NCI-H146 treated with DMSO at 0.1 percent for 48 hours (cell line): ENCODE measurements around the gene PDZD2.
A peak's percentile ranks its signal among the peaks of the same experiment; 100 is the strongest.
"Not testable (repeated sequence)": the region's sequence is repeated elsewhere in the genome, so short reads cannot be mapped to it uniquely, and the experiment has no call there.

ENCODE experiments used
- DNase-seq: peaks from one replicate; lab custom pipeline; 2025; ENCODE audit not compliant: unreplicated experiment; lab: John Stamatoyannopoulos, UW

PDZD2 gene

DNA sequence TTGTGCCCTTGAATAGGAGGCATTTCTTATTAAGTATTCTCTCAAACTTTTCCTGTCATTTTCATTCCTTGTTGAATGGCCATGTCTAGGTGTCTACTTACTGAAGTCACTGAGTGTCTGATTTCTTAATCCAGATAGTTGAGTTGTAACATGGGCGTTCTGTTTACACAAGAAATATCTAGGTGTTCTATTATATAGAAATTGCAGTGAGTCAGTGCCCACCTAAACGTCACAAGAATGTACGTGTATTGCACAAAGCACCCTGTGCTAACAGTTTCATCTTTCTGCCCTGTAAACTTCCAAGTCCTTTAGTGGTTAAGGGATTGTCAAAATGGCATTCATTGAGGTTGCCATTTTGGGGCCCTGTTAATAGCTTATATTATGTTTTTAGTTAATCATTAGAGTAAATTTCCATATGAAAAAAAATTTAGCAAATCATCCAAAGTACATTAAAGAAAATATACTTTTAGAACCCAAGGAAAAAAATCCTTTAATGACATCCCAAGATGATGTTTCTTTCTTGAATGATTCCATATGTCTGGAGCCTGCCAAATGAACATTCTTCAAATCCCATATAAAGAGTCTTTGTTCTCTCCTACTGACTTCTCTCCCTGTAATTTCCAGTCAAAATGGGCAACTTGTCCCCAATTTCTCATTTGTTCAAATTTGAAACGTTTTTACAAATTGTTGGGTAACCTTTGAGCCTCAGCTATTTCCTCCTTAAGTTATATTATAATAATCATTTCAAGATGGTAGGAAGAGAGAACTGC is 421.0 kb downstream of the PDZD2 start:
- no peak for DNase-seq

DNA sequence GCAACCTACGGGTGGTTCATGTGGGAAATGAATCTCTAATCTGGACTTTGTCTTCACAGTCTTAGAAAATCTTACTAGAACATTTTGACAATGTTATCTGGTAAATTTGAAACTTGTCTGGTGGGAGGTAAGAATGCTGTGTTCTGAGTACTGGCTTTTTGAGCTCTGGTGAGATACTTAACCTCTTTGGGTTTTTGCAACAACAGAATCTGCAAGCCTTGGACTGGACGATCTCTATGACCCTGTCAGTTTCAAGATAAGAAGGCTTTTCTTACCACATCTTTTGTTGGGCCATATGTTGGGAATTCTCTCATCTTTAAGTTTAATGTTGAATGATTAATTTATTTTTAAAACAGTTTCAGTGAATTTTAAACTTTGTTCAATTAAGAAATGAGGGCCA is 422.3 kb downstream of the PDZD2 start:
- DNase-seq = no peak

DNA sequence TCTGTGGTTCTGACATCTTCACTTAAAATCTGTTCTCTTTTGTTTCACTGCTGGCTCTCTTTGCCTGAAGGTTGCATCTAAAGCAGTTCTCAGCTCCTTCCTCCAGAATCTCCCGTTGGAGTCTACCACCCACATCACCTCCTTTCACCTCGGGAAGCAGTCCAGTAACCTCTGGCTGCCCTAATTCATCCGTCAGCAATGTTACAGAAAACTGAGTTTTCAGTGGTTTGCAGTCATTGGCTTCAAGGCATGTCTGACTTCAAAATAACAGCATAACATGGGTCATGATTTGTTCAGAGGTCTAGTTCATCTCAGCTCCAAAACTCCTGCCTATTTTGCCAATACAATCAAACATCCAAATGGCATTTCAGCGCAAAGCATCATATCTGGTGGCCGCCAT is 427.5 kb downstream of the PDZD2 start:
- no peak for DNase-seq

DNA sequence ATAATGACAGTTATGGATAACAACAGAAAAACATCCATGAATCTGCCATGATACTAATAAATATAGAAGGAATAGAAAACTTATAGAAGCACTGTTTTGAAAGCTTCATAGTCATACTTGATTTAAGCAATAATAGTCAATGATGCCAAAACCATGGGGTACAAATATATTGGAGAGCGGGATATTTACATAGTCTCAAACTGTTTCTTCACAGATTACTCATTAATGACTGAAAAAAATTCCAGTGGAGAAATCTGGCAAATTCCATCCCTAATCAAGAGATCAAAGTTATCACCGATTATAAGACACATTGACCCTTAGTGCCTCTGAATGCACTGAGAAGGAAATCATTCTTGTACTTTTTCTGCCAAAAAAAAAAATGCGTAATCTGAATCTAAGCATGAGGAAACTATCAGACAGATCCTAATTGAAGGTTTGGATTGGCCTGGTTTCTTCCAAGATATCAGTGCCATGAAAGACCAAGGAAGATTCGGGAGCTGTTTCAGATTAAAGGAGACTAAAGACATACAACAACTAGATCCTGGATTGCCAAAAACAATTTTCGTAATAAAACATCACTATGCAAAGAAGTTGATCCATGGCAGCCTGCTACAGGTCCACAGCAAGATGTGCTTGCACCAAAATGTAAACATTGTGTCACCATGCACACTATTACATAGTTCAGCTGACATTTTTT is 429.0 kb downstream of the PDZD2 start:
- DNase-seq = no peak

DNA sequence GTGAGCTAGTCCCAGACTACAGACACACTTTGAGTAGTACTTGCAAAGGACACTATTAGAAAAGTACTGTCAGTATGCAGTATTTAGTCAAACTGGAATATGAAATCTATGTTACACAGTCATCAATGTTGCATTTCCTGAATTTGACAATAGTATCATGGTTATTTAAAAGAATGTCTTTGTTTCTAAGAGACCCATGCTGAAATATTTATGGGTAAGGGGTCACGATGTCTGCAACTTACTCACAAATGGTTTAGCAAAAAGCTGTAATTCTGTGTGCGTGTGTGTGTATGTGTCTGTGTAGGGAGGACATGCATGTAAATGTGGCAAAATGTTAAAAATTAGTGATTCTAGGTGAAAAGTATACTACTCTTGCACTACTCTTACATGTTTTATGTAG is 429.6 kb downstream of the PDZD2 start:
- no peak for DNase-seq

DNA sequence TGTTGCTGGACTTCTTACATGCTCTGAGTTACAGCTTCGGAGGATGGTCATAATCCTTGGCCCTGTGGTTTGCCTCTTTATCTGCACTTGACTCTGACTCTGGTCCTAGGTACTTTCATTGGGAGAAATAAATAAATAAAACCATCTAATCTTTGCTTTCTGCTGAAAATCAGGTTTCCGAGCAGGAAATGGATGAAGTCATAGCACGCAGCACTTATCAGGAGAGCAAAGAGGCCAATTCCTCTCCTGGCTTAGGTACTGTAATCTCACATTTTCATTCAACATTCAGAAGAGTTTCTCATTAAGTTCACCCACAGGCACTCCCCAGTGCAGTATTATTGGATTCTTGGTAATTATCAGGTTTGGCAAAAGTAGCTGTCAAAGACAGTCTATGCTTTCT is 430.5 kb downstream of the PDZD2 start:
- DNase-seq = no peak

DNA sequence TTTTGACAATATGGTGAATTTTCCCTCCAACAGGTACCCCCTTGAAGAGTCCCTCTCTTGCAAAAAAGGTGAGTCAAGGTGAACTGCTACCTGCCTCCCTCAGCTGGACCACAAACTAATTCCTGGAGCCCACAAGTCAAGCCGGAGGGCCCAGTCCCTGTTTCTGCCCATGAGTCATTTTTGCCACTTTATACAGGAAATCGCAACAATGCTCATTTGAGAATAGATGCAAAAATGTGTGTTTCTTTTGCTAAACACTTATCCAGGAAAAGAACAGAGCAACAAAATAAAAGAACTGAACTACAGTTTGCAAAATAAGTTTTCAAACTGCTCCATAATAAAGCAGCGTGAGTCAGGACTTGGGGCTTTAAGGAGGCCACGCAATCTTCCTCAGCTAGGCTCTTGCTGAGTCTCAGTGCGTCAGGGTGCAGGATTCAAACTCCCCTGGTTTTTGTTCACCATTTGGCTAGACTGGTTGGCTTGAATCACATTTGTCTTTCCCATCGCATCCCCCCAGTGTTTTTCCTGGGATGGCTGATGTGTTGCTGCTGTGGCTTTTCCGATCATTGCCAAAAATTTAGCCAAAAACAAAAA is 432.5 kb downstream of the PDZD2 start:
- no peak for DNase-seq

DNA sequence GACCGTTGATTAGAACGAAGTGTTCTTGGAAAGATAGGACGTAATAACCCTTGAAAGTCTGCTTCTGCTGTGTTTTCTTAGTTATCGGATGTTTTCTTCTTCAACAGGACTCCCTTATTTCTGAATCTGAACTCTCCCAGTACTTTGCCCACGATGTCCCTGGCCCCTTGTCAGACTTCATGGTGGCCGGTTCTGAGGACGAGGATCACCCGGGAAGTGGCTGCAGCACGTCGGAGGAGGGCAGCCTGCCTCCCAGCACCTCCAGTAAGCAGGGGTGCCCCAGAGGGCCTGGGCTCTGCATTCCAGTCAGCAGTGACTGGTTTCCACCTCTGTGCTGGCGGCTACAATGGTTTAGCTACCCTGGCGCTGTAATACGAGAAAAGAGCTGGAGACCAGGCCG is 433.1 kb downstream of the PDZD2 start:
- no peak for DNase-seq

DNA sequence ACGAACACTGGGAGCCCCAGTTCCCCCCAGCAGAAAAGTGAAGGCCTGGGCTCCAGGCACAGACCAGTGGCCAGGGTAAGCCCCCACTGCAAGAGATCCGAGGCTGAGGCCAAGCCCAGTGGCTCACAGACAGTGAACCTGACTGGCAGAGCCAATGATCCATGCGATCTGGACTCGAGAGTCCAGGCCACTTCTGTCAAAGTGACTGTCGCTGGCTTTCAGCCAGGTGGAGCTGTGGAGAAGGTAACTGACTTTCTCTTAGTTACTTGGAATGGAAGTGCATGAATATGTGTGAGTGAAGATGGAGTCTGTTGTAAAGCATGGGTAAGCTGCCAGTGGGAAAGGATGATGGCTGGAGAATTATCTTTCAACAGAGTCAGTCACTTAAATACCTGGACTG is 435.5 kb downstream of the PDZD2 start:
- DNase-seq = no peak

DNA sequence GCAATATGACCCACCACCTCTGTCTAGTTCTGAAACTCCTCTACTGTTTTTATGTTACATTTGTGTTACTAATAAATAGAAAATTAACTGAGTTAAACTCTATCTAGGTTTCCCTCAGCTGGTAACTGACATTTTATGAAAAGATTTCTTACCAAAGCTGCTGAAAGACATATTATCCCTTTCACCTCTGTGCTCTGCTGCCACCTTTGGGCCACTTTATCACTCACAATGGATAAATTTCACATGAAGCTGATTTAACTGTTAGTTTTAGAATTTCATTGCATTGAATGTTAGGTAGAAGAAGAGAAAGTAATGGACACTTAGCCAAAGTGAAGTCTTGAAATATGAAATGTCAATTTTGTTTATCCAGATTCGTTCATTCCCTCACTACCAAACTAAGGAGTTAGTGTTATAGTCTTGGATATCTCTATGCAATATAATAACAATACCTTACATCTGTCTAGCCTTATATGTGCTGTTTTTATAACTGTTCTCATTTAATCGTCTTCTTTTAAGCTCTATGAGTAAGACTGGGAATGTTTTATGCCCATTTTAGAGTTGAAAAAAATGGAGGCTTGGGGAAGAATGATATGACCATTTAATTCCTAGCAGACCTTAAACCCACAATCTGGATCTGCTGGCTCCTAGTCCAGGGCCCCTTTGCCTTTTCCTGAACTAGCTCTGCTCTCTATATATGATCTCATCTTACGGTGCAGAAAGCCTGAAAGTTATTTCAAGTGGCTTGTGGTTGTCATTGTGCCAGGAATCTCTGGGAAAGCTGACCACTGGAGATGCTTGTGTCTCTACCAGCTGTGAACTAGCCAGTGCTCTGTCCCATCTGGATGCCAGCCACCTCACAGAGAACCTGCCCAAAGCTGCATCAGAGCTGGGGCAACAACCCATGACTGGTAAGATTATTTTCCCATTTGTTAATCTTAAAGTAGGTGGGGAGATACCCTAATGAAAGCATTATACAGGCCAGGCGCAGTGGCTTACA is 438.1 kb downstream of the PDZD2 start:
- DNase-seq = peak; percentile 14

DNA sequence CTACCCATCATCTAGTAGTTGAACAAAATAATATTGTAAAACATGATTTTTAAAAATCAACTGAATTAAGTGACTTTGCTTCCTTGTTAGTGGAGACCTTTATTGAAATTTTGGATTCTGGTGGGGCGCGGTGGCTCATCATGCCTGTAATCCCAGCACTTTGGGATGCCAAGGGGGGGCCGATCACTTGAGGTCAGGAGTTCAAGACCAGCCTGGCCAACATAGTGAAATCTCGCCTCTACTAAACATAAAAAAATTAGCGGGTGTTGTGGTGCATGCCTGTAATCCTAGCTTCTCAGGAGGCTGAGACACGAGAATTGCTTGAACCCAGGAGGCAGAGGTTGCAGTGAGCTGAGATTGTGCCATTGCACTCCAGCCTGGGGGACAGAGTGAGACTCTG is 439.9 kb downstream of the PDZD2 start:
- not testable (repeated sequence) for DNase-seq

DNA sequence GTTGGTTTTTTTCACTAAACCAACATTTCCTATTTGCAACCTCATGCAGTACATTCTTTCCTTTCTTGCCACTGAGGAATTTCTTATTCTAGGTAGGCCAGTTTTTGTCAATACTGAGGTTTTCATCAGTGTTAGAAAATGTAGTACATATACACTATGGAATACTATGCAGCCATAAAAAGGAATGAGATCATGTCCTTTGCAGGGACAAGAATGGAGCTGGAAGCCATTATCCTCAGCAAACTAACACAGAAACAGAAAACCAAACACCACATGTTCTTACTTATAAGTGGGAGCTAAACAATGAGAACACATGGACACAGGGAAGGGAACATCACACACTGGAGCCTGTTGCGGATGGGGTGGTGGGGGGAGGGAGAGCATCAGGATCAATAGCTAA is 441.6 kb downstream of the PDZD2 start:
- DNase-seq = not testable (repeated sequence)

DNA sequence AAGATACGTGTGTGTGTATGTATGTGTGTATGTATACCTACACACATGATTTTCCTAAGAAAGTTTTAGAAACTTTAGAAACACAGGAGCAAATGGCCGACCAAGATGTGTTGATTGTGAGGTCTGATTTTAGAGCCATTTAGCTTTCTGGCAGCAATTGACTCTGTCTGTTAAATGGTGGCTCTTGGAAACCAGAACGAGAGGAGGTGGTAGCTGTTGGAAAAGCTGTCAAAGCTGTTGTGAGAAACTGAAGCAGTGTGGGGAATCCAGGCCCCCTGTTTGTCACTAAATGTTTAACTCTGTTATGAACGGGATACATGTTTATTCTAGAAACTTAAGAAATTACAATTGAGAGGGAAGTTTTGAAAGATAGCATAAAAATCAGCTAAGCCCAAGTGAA is 443.8 kb downstream of the PDZD2 start:
- no peak for DNase-seq

DNA sequence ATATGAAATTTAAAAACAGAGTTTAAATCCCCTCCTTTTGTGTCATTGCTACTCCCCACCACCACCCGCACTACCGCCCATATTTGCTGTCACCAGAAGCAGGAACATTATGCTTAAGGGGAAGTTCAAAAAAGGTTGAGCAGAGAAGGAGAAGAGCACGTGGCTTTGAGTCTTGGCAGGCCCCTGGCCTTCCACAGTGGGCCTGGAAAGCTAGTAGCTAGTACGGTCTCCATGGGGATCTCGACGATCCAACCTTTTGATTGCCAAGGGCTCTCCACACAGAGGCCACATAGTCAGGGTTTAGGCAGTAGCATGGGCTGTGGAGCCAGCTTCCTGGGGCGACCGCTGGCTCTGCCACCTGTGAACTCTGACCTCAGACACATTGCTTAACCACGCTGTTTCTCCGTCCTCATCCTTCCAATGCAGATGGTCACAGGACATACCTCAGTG is 445.1 kb downstream of the PDZD2 start:
- DNase-seq = no peak

DNA sequence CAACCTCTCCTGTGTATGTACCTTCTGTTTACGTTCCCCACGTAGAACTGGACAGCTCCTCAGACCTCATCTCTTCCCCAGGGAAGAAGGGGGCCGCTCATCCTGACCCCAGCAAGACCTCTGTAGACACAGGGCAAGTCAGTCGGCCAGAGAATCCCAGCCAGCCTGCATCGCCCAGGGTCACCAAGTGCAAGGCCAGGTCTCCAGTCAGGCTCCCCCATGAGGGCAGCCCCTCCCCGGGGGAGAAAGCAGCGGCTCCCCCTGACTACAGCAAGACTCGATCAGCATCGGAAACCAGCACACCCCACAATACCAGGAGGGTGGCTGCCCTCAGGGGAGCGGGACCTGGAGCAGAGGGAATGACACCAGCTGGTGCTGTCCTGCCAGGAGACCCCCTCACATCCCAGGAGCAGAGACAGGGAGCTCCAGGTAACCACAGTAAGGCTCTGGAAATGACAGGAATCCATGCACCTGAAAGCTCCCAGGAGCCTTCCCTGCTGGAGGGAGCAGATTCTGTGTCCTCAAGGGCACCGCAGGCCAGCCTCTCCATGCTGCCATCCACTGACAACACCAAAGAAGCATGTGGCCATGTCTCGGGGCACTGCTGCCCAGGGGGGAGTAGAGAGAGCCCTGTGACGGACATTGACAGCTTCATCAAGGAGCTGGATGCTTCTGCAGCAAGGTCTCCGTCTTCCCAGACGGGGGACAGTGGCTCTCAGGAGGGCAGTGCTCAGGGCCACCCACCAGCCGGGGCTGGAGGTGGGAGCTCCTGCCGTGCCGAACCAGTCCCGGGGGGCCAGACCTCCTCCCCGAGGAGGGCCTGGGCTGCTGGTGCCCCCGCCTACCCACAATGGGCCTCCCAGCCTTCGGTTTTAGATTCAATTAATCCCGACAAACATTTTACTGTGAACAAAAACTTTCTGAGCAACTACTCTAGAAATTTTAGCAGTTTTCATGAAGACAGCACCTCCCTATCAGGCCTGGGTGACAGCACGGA is 448.5 kb downstream of the PDZD2 start:
- DNase-seq = no peak

DNA sequence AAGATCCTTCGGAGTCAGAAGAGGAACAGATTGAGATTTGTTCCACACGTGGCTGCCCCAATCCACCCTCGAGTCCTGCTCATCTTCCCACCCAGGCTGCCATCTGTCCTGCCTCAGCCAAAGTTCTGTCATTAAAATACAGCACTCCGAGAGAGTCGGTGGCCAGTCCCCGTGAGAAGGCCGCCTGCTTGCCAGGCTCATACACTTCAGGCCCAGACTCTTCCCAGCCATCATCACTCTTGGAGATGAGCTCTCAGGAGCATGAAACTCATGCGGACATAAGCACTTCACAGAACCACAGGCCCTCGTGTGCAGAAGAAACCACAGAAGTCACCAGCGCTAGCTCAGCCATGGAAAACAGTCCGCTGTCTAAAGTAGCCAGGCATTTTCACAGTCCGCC is 449.3 kb downstream of the PDZD2 start:
- no peak for DNase-seq

DNA sequence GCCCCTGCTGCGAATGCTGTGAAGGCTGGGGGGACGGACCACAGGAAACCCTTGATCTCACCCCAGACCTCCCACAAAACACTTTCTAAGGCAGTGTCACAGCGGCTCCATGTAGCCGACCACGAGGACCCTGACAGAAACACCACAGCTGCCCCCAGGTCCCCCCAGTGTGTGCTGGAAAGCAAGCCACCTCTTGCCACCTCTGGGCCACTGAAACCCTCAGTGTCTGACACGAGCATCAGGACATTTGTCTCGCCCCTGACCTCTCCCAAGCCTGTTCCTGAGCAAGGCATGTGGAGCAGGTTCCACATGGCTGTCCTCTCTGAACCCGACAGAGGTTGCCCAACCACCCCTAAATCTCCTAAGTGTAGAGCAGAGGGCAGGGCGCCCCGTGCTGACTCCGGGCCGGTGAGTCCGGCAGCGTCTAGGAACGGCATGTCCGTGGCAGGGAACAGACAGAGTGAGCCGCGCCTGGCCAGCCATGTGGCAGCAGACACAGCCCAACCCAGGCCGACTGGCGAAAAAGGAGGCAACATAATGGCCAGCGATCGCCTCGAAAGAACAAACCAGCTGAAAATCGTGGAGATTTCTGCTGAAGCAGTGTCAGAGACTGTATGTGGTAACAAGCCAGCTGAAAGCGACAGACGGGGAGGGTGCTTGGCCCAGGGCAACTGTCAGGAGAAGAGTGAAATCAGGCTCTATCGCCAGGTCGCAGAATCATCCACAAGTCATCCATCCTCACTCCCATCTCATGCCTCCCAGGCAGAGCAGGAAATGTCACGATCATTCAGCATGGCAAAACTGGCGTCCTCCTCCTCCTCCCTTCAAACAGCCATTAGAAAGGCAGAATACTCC is 450.4 kb downstream of the PDZD2 start:
- DNase-seq = no peak

DNA sequence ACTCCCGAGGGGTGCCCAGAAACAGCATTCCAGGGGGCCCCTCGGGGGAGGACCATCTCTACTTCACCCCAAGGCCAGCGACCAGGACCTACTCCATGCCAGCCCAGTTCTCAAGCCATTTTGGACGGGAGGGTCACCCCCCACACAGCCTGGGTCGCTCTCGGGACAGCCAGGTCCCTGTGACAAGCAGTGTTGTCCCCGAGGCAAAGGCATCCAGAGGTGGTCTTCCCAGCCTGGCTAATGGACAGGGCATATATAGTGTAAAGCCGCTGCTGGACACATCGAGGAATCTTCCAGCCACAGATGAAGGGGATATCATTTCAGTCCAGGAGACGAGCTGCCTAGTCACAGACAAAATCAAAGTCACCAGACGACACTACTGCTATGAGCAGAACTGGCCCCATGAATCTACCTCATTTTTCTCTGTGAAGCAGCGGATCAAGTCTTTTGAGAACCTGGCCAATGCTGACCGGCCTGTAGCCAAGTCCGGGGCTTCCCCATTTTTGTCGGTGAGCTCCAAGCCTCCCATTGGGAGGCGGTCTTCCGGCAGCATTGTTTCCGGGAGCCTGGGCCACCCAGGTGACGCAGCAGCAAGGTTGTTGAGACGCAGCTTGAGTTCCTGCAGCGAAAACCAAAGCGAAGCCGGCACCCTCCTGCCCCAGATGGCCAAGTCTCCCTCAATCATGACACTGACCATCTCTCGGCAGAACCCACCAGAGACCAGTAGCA is 451.3 kb downstream of the PDZD2 start:
- no peak for DNase-seq
